GM21723 (cell line): ENCODE data around the gene DSCAM.
"Not testable (repeated sequence)": the region's sequence is repeated elsewhere in the genome, so short reads cannot be mapped to it uniquely, and the experiment has no call there.

Source experiments
- ATAC-seq: cut with Tn5 transposase; IDR thresholded peaks from one replicate; pipeline ENCODE4 v1.9.1; 2021; ENCODE audit warnings: mild to moderate bottlenecking, moderate library complexity; ENCODE audit not compliant: unreplicated experiment

DSCAM gene

GRCh38 chr21:40337981-40338380, 509.0 kb downstream of the DSCAM start:
- no peak for ATAC-seq

GRCh38 chr21:40335704-40336103, 511.3 kb downstream of the DSCAM start:
- ATAC-seq: no peak

GRCh38 chr21:40334159-40334558, 512.8 kb downstream of the DSCAM start:
- ATAC-seq: no peak

- no peak for ATAC-seq
These were observed 513.2 kb downstream of the DSCAM start for GRCh38 chr21:40333731-40334130.

GRCh38 chr21:40331804-40332203, 515.2 kb downstream of the DSCAM start:
- ATAC-seq: no peak

- ATAC-seq: no peak
These were observed 515.8 kb downstream of the DSCAM start for GRCh38 chr21:40331172-40331571.

- no peak for ATAC-seq
These were observed 522.6 kb downstream of the DSCAM start for GRCh38 chr21:40324389-40324788.

- ATAC-seq: not testable (repeated sequence)
These were observed 526.2 kb downstream of the DSCAM start for GRCh38 chr21:40320718-40321117.

GRCh38 chr21:40318371-40318770, 528.6 kb downstream of the DSCAM start:
- no peak for ATAC-seq

- no peak for ATAC-seq
These were observed 530.9 kb downstream of the DSCAM start for GRCh38 chr21:40316104-40316503.

GRCh38 chr21:40315626-40316025, 531.3 kb downstream of the DSCAM start:
- no peak for ATAC-seq

GRCh38 chr21:40313260-40313659, 533.7 kb downstream of the DSCAM start:
- no peak for ATAC-seq

GRCh38 chr21:40300300-40300699, 546.7 kb downstream of the DSCAM start:
- no peak for ATAC-seq

- no peak for ATAC-seq
These were observed 547.5 kb downstream of the DSCAM start for GRCh38 chr21:40299451-40299850.

- no peak for ATAC-seq
These were observed 552.6 kb downstream of the DSCAM start for GRCh38 chr21:40294345-40294744.

- no peak for ATAC-seq
These were observed 555.4 kb downstream of the DSCAM start for GRCh38 chr21:40291560-40291959.

GRCh38 chr21:40284409-40284808, 562.5 kb downstream of the DSCAM start:
- ATAC-seq: no peak

GRCh38 chr21:40282912-40283886, 563.8 kb downstream of the DSCAM start:
- no peak for ATAC-seq

- ATAC-seq: no peak
These were observed 568.6 kb downstream of the DSCAM start for GRCh38 chr21:40278345-40278744.

GRCh38 chr21:40276001-40276400, 571.0 kb downstream of the DSCAM start:
- no peak for ATAC-seq

GRCh38 chr21:40272037-40272436, 574.9 kb downstream of the DSCAM start:
- no peak for ATAC-seq

GRCh38 chr21:40271164-40271563, 575.8 kb downstream of the DSCAM start:
- no peak for ATAC-seq

- no peak for ATAC-seq
These were observed 576.9 kb downstream of the DSCAM start for GRCh38 chr21:40270047-40270446.
